Measurements from ENCODE around the gene VAT1L.

VAT1L gene

GRCh38 chr16:77853161-77853560 is 64.8 kb downstream of the VAT1L start:
- no peak for TF ChIP-seq CEBPB (IDR thresholded peaks at IDR 0.05)
- no peak for TF ChIP-seq MAX (IDR thresholded peaks at IDR 0.05)
- TF ChIP-seq, protein P1, sequence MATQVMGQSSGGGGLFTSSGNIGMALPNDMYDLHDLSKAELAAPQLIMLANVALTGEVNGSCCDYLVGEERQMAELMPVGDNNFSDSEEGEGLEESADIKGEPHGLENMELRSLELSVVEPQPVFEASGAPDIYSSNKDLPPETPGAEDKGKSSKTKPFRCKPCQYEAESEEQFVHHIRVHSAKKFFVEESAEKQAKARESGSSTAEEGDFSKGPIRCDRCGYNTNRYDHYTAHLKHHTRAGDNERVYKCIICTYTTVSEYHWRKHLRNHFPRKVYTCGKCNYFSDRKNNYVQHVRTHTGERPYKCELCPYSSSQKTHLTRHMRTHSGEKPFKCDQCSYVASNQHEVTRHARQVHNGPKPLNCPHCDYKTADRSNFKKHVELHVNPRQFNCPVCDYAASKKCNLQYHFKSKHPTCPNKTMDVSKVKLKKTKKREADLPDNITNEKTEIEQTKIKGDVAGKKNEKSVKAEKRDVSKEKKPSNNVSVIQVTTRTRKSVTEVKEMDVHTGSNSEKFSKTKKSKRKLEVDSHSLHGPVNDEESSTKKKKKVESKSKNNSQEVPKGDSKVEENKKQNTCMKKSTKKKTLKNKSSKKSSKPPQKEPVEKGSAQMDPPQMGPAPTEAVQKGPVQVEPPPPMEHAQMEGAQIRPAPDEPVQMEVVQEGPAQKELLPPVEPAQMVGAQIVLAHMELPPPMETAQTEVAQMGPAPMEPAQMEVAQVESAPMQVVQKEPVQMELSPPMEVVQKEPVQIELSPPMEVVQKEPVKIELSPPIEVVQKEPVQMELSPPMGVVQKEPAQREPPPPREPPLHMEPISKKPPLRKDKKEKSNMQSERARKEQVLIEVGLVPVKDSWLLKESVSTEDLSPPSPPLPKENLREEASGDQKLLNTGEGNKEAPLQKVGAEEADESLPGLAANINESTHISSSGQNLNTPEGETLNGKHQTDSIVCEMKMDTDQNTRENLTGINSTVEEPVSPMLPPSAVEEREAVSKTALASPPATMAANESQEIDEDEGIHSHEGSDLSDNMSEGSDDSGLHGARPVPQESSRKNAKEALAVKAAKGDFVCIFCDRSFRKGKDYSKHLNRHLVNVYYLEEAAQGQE (IDR thresholded peaks at IDR 0.05; ENCODE audit: low read depth): no peak
- no peak for TF ChIP-seq RAD21 (IDR thresholded peaks at IDR 0.05; ENCODE audit: low read depth)
- TF ChIP-seq TAF1 (IDR thresholded peaks at IDR 0.05; ENCODE audit: low read depth): no peak
- no peak for TF ChIP-seq ZBTB7A (IDR thresholded peaks at IDR 0.05; ENCODE audit: low read depth)
- TF ChIP-seq EP300 (IDR thresholded peaks at IDR 0.05; ENCODE audit: borderline replicate concordance): no peak
- TF ChIP-seq NFIC (IDR thresholded peaks at IDR 0.05): no peak
- TF ChIP-seq CREB1 (IDR thresholded peaks at IDR 0.05; ENCODE audit: low read depth): no peak
- TF ChIP-seq USF1 (IDR thresholded peaks at IDR 0.05): no peak
- no peak for TF ChIP-seq TCF12 (IDR thresholded peaks at IDR 0.05; ENCODE audit: low read depth)
- TF ChIP-seq EGR1 (IDR thresholded peaks at IDR 0.05): no peak
- no peak for TF ChIP-seq YY1 (IDR thresholded peaks at IDR 0.05; ENCODE audit: low read depth)
- no peak for TF ChIP-seq TEAD4 (IDR thresholded peaks at IDR 0.05)
- no peak for TF ChIP-seq FOXM1 (IDR thresholded peaks at IDR 0.05; ENCODE audit: borderline replicate concordance, low read depth)

DNA sequence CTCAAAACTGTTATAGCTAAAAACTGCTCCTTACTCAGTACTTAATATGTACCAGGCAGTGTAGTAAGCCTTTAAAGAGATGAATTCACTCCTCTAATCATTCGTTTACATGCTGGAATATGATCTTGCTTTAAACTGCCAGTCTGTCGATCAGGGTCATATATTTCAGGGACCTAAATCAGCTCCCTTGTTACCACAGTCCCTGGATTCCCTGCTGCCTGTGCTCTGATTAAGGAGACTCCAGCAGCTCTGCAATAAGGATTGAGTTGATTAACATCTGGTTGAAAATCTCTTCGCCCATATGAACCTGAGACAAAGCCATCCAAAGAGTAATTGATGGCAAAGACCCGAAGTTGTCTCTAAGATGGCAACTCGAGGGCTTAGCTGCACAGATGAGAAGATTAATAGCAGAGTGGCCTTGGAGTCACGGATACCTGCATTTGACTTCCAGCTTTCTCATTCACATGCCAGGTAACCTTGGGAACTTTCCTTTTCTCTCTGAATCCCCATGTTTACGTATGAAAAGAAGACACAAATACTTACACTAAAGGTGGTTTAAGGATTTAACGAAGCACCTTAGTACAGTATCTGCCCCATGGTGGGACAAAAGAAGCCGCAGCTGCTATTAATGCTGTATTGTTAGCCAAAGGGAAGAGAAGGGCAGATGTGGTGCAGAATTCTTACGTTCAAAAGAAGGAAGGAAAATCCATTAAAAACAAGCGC is 68.2 kb downstream of the VAT1L start:
- TF ChIP-seq CREB1 (IDR thresholded peaks at IDR 0.05; ENCODE audit: low read depth): no peak

GRCh38 chr16:77858060-77858459 is 69.7 kb downstream of the VAT1L start:
- TF ChIP-seq, protein P1 (IDR thresholded peaks at IDR 0.05; ENCODE audit: low read depth): no peak
- TF ChIP-seq CREB1 (IDR thresholded peaks at IDR 0.05; ENCODE audit: low read depth) (no peak), TCF12 (IDR thresholded peaks at IDR 0.05; ENCODE audit: low read depth) (no peak), EGR1 (IDR thresholded peaks at IDR 0.05) (no peak), MAX (IDR thresholded peaks at IDR 0.05) (no peak), TAF1 (IDR thresholded peaks at IDR 0.05; ENCODE audit: low read depth) (no peak), ZBTB7A (IDR thresholded peaks at IDR 0.05; ENCODE audit: low read depth) (no peak)

DNA sequence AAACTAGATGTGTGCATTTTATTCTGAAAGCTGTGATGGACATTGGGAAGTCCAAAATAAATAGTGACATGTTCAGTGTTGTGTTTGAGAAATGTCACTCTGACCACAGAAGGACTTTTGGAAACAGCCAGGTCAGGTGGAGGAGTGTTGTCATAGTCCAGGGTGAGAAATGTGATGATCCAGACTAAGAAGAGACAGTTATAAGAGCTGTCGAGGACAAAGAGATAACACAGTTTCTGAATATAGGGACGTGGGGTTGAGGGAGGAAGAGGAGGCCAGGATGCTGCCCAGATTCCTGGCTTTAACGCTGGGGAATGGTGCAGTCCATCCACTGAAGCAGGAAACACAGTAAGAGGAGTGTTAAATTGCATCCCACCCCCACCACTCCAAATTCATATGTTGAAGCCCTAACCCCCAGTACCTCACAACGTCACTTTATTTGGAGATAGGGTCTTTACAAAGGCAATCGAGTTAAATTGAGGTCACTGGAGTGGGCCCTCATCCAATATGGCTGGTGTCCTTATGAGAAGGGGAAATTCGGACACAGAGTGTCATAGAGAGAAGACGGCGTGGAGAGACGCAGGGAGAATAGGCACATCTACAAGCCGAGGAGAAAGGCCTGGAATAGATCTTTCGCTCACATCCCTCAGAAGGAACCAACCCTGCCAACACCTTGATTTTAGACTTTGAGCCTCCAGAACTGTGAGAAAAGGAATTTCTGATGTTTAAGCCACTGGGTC is 71.3 kb downstream of the VAT1L start:
- no peak for TF ChIP-seq CEBPB (IDR thresholded peaks at IDR 0.05)
- no peak for TF ChIP-seq EGR1 (IDR thresholded peaks at IDR 0.05)
- TF ChIP-seq RAD21 (IDR thresholded peaks at IDR 0.05; ENCODE audit: low read depth): no peak
- TF ChIP-seq EP300 (IDR thresholded peaks at IDR 0.05; ENCODE audit: borderline replicate concordance): no peak
- no peak for TF ChIP-seq USF1 (IDR thresholded peaks at IDR 0.05)
- TF ChIP-seq TEAD4 (IDR thresholded peaks at IDR 0.05): no peak
- no peak for TF ChIP-seq FOXM1 (IDR thresholded peaks at IDR 0.05; ENCODE audit: borderline replicate concordance, low read depth)
- no peak for TF ChIP-seq CREB1 (IDR thresholded peaks at IDR 0.05; ENCODE audit: low read depth)
- no peak for TF ChIP-seq NFIC (IDR thresholded peaks at IDR 0.05)
- no peak for TF ChIP-seq ZBTB7A (IDR thresholded peaks at IDR 0.05; ENCODE audit: low read depth)
- TF ChIP-seq YY1 (IDR thresholded peaks at IDR 0.05; ENCODE audit: low read depth): no peak
- TF ChIP-seq MAX (IDR thresholded peaks at IDR 0.05): no peak
- no peak for TF ChIP-seq TCF12 (IDR thresholded peaks at IDR 0.05; ENCODE audit: low read depth)
- TF ChIP-seq, protein P1 (IDR thresholded peaks at IDR 0.05; ENCODE audit: low read depth): no peak
- no peak for TF ChIP-seq TAF1 (IDR thresholded peaks at IDR 0.05; ENCODE audit: low read depth)
